RWPE2 (cell line): ENCODE results near the gene CYP4F8.

Source experiments
- ATAC-seq: fragments of 200-7000 bp; cut with Tn5 transposase; 3 replicates; pipeline ENCODE4 v1.9.1; 2021; ENCODE audit warnings: low read depth
- DNase-seq: peaks from one replicate; pipeline ENCODE4 v3.0.0-alpha.2; 2020; ENCODE audit warnings: low spot score
- H3K27ac ChIP-seq: fragments of 450-650 bp; 2 replicates; pipeline ENCODE4 v1.5.1; 2017; ENCODE audit warnings: mild to moderate bottlenecking; ENCODE audit not compliant: poor library complexity, severe bottlenecking
- H3K27me3 ChIP-seq: fragments of 250-450 bp; sonication (Bioruptor Pico); 2 replicates; pipeline ENCODE4 v1.5.1; 2021; ENCODE audit warnings: mild to moderate bottlenecking, moderate library complexity; ENCODE audit not compliant: insufficient read depth, poor library complexity, severe bottlenecking
- H3K36me3 ChIP-seq: fragments of 250-450 bp; sonication (Bioruptor Pico); 2 replicates; pipeline ENCODE4 v1.5.1; 2020; ENCODE audit warnings: low read depth, mild to moderate bottlenecking, moderate library complexity
- H3K4me1 ChIP-seq: fragments of 250-450 bp; sonication (Bioruptor Pico); 2 replicates; pipeline ENCODE4 v1.5.1; 2021; ENCODE audit warnings: mild to moderate bottlenecking, moderate library complexity; ENCODE audit not compliant: insufficient read depth, poor library complexity, severe bottlenecking
- H3K4me3 ChIP-seq: fragments of 250-450 bp; sonication (Bioruptor Pico); 2 replicates; pipeline ENCODE4 v1.5.1; 2021; ENCODE audit warnings: mild to moderate bottlenecking, moderate library complexity; ENCODE audit not compliant: severe bottlenecking
- H3K9me3 ChIP-seq: fragments of 250-450 bp; sonication (Bioruptor Pico); 2 replicates; pipeline ENCODE4 v1.5.1; 2021; ENCODE audit warnings: mild to moderate bottlenecking, moderate library complexity; ENCODE audit not compliant: severe bottlenecking
- TF ChIP-seq, protein P1 (sequence below): fragments of 450-650 bp; IDR thresholded peaks from one replicate; pipeline ENCODE4 v1.5.1; 2017; ENCODE audit warnings: mild to moderate bottlenecking, moderate library complexity; ENCODE audit not compliant: poor library complexity, severe bottlenecking

The CYP4F8 gene

GRCh38 chr19:15652559-15653278 is 37.7 kb downstream of the CYP4F8 start:
- Histone ChIP-seq H3K9me3 (no peaks in the 10 kb centered on the region), H3K27me3 (peaks cover 4% of the 10 kb centered on the region), H3K36me3 (no peaks in the 10 kb centered on the region), H3K4me1 (no peaks in the 10 kb centered on the region), H3K4me3 (no peak overlapping the region), H3K27ac (no peak overlapping the region)
- ATAC-seq (no peak), DNase-seq (no peak)
- TF ChIP-seq, protein P1, sequence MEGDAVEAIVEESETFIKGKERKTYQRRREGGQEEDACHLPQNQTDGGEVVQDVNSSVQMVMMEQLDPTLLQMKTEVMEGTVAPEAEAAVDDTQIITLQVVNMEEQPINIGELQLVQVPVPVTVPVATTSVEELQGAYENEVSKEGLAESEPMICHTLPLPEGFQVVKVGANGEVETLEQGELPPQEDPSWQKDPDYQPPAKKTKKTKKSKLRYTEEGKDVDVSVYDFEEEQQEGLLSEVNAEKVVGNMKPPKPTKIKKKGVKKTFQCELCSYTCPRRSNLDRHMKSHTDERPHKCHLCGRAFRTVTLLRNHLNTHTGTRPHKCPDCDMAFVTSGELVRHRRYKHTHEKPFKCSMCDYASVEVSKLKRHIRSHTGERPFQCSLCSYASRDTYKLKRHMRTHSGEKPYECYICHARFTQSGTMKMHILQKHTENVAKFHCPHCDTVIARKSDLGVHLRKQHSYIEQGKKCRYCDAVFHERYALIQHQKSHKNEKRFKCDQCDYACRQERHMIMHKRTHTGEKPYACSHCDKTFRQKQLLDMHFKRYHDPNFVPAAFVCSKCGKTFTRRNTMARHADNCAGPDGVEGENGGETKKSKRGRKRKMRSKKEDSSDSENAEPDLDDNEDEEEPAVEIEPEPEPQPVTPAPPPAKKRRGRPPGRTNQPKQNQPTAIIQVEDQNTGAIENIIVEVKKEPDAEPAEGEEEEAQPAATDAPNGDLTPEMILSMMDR: no peak

- no peaks in the 10 kb centered on the region for H3K9me3 ChIP-seq
- H3K4me3 ChIP-seq: no peak overlapping the region
- H3K4me1 ChIP-seq: no peaks in the 10 kb centered on the region
- H3K36me3 ChIP-seq: no peaks in the 10 kb centered on the region
- TF ChIP-seq, protein P1: no peak
- no peak overlapping the region for H3K27ac ChIP-seq
- H3K27me3 ChIP-seq: peaks cover 4% of the 10 kb centered on the region
- DNase-seq (no peak), ATAC-seq (no peak)
Measured at GRCh38 chr19:15656467-15656866, 41.4 kb downstream of the CYP4F8 start.

DNA sequence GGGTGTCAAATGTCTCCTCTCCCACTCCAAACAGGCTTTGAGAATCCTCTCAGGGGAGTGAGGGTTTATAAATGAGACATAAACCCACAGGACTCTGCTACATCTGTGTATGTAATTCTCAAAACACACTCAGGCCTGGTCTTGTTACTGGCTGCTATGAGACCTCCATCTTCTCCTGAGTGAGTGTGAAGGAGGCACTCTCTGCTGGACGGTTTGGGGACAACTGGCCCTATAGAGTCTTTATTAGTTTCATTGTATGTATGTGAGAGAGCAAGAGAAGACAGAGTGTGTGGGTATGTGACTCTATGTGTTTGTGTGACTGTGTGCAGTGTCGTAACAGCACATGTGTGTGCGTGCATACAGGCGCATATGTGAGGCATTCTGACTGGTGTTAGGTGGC is 48.2 kb downstream of the CYP4F8 start:
- no peak for ATAC-seq
- no peak for DNase-seq
- Histone ChIP-seq H3K4me3 (no peak overlapping the region), H3K9me3 (no peaks in the 10 kb centered on the region), H3K36me3 (no peaks in the 10 kb centered on the region), H3K27me3 (no peaks in the 10 kb centered on the region), H3K4me1 (no peaks in the 10 kb centered on the region), H3K27ac (no peak overlapping the region)
- TF ChIP-seq, protein P1: no peak

- no peak for ATAC-seq
- no peak for DNase-seq
- no peaks in the 10 kb centered on the region for H3K9me3 ChIP-seq
Measured at GRCh38 chr19:15666186-15666585, 51.2 kb downstream of the CYP4F8 start.

GRCh38 chr19:15666883-15667282 is 51.9 kb downstream of the CYP4F8 start:
- DNase-seq (no peak), ATAC-seq (no peak)
- Histone ChIP-seq H3K9me3 (no peaks in the 10 kb centered on the region), H3K36me3 (no peaks in the 10 kb centered on the region), H3K27me3 (peaks cover 2% of the 10 kb centered on the region), H3K4me1 (no peaks in the 10 kb centered on the region), H3K4me3 (no peak overlapping the region), H3K27ac (no peak overlapping the region)
- TF ChIP-seq, protein P1: no peak

More at GRCh38 chr19:15666186-15666585, 51.2 kb downstream of the CYP4F8 start:
- Histone ChIP-seq H3K36me3 (no peaks in the 10 kb centered on the region), H3K4me3 (no peak overlapping the region), H3K27ac (no peak overlapping the region), H3K4me1 (no peaks in the 10 kb centered on the region), H3K27me3 (peaks cover 2% of the 10 kb centered on the region)
- TF ChIP-seq, protein P1: no peak
